GM19452 (cell line): ENCODE data around the gene ZBTB7C.

Experiments
- ATAC-seq: cut with Tn5 transposase; IDR thresholded peaks from one replicate; pipeline ENCODE4 v1.9.1; 2021; ENCODE audit not compliant: unreplicated experiment

Gene ZBTB7C

GRCh38 chr18:48391868-48392267 is 17.3 kb downstream of the ZBTB7C start:
- ATAC-seq: no peak

DNA sequence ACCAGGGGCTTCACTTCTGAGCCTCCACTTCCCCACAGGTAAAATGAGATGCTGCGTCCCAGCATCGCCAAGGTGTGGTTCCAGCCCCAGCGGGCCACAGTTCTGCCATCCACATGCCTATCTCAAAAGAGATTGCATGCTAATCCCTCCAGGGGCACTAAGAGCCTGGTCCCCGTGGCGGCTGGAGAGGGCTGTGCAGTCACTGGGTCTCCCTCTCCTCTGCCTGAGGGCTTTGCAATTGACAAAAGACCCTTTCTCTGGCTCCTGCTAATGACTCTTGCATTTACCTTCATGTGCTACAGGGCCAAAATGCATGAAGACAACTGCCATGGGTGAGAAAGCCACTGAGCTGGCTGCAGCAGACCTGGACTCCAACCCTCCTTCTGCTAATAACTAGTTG is 18.5 kb downstream of the ZBTB7C start:
- ATAC-seq: no peak

- ATAC-seq: no peak
Measured at GRCh38 chr18:48388478-48388877, 20.7 kb downstream of the ZBTB7C start.

DNA sequence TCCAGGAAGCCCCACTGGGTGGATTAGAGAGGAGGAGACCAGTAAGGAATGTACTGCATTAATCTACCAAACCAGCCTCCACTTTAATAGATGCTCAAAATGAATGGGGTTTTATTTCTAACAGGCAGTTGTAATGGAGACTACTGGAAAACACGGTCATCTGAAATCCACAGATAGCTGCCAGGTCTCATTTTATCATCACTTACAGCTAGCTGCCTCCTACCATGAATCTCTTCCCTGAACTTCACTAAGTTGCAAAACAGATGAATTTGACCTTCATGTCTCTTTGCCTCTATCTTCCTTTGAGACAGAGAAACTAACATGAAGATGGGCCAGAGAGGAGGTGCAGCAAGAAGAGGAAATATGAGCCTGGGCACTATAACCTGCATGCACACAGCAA is 21.9 kb downstream of the ZBTB7C start:
- ATAC-seq: no peak

DNA sequence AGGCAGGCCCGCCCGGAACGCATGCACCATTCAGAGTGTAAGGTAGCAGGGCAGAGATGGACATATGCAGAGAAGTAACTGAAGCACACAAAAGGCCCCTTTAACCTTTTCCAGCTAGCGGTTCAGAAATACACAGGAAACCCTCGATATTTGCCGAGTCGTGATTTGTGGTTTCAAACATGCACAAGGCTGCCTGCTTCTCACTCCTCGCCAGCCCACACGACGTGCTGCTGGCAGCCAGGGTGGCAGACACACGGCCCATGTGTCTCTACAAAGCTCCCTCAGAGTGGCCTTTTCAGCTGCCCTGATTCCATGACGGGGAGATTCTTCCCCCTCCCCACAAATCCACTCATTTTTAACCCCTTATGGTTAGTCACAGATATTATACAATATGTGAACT is 23.6 kb downstream of the ZBTB7C start:
- ATAC-seq: no peak

DNA sequence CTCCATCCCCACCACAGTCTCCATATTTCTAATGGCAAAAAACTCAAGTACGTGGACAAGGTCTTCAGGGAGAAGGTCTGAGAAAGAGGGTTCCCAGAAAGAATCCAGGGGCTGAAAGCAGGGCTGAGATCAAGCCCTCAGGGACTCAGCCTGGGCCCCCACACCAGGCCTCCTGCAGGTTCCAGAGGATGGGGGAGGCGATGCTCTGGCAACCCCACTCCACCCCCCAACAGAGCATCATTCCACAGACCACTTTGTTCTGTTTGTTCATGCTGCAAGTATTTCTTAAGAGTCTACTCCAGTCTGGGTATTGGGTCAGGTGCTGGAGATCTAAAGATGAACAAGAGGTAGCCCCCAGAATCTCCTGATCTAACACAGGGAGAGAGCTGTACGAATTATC is 32.2 kb downstream of the ZBTB7C start:
- no peak for ATAC-seq

GRCh38 chr18:48376406-48376805 is 32.8 kb downstream of the ZBTB7C start:
- ATAC-seq: no peak

- no peak for ATAC-seq
Measured at GRCh38 chr18:48375150-48375800, 33.9 kb downstream of the ZBTB7C start.

- no peak for ATAC-seq
Measured at GRCh38 chr18:48374423-48375149, 34.6 kb downstream of the ZBTB7C start.

DNA sequence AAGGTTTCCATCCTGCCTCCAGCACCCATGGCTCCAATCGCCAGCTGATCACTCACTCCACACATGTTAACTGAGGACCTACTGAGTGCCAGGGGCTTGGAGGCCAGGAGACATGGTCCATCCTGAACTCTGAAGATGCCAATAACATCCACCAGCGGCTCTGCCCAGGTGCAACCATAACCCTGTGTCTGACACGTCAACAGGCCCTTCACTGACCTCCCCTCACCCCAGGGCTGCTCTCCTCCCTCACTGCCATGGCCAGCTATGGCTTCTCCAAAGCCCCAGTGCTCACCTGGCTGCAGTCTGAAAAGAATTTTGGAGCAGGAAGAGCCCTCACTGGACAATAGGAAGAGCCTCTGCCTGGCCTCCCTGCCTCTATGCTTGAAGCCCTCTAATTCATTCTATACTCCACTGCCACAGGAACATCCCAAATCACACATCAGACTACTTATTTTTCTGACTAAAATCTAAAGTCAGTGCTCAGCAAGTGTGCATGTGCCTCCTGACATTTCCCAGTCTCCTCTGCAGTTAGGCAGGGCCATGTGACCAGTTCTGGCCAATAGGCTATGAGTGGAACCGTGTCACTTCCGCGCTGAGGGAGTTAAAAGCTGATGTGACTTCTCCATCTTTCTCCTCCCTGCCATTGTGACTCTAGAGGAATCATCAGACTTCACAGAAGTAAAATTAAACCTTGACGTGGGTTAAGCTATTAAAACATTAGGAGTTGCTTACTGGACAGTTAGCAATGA is 37.2 kb downstream of the ZBTB7C start:
- ATAC-seq: no peak

DNA sequence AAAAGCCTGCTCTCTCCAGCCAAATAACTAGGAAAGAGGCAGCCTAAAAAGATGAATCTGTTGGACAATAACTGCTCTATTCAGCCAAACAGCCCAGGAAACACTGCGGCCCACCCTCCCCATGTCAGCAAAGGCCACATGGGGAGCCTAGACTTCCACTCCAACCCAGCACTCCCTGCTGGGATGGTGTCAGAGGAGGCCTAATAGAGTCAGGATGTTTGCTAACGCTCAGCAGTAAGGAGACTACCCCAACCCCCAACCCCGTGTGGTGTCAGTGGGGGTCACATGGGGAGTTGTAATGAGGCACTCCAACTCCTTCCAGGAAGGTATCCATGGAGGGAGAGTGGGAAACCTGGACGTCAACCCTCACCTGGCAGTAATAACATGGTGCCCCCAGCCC is 41.6 kb downstream of the ZBTB7C start:
- no peak for ATAC-seq

DNA sequence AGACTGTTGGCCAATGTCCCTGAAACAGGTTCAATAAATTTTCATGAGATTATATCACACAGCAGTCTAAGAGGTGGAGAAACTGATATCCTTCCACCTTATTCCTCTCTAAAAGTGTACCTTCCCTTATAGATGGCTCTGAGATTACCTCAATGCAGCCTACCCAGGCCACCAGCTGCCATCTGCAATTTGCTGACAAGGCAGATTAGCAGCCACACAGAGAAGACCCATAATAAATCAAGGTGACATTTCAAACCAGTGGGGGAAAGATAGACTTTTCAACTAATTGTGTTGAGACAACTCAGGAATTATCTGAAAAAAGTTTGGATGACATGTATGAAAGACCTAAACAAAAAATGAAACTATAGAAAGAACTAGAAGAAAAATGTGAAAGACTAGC is 43.2 kb downstream of the ZBTB7C start:
- ATAC-seq: no peak

- ATAC-seq: no peak
Measured at GRCh38 chr18:48364146-48364545, 45.0 kb downstream of the ZBTB7C start.

DNA sequence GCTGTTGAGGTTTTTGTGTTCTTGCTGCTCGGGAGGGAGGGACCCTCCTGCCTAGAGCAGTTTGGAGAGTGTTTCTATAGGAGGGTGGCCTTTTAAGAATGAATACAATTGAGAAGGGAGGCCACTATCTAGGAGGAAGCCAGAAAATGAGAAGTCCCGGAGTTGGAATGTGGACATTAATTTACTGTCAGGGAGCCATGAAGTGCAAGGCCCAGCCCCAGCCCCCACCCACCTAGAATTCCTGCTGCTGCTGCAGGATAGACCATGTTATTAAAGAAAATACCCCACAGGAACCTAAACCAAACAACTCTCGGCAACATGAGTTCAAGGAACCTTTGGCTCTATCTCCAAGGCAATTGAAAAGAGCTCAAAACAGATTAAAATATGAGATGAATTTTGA is 46.0 kb downstream of the ZBTB7C start:
- no peak for ATAC-seq

DNA sequence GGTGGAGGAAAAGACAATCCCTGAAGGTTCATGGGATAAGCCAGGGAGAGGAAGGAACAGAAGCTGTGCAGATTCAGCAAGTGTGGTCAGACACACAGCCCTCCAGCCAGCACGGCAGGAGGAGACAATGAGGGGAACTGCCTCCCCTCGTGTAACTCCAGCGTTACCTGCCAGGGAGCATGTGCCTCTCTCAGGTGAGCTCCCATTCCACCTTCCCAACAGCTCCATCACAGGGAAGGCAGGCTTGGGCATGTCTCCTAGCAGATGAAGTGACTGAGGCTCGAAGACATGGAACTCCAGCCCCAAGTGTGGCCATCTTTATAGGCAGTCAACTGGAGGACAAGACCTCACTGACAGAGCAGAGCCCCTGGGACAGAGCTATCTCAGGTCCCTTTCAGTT is 47.4 kb downstream of the ZBTB7C start:
- no peak for ATAC-seq

- no peak for ATAC-seq
Measured at GRCh38 chr18:48360376-48361021, 48.7 kb downstream of the ZBTB7C start.

DNA sequence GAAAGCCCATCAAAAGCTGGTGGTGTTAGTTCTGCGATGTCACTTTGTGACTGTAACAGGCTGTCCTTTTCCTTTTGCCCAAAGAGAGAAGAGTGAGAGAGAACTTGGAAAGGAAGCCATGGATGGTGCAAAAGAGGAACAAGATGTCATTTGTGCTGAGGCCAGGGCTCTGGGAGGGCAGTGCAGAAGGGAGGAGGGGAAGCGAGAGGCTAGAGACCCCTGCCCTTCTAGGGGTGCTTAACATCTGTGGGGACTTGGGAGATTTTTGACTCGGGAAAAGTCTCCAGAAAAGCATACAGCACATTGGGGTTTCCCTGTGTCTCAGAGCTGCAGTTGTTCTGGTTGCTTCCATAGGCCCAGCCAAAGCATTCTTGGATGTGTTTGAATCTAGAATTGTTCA is 49.6 kb downstream of the ZBTB7C start:
- ATAC-seq: no peak

DNA sequence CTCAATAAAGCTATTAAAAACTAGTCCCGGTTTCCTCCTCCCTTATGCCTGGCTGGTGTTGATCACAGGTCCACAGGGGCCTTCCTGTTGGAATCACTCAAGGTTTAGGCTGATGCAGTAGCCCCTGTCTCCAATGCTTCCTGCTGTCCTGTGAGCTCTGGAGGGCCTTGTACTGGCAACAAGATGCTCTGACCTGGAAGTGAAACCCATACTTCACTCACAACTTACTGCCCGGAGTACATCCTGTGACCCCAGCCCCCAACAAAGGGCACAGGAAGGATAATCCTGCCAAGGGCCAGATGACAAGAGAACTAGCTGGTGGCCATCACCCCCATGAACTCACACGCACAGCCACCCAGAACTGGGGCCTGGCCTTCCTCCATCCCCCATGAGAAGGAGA is 50.3 kb downstream of the ZBTB7C start:
- ATAC-seq: no peak

GRCh38 chr18:48356909-48357631 is 52.1 kb downstream of the ZBTB7C start:
- ATAC-seq: no peak

DNA sequence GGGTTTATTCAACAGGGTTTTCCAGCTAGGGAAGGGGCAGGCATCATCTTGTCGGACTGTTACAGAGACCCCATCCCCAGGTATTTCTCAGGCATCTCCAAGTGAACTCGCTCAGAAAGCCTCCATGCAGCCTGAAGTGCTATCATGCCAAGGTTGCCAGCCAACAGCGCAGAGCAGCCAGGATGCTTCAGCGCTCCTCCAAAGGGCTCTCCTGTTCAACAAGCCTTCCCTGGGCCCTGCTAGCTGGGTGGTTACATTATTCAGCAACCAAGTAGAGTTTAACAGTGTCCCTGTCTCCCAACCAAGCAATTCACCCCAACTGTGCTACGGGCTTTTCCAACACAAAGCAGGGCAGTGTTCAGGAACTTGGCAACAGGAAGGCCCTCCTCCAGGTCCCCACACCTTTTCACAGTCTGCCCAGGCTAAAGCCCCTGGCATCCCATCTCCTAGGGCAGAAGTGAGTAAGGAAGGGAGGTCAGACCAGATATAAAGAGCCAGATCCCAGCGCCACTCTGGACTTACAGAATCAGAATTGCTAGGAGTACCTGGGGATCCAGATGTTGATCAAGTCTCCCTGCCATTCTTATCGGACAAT is 52.9 kb downstream of the ZBTB7C start:
- no peak for ATAC-seq
